ENCODE results near the gene DDX20.
"Not testable (repeated sequence)": the region's sequence is repeated elsewhere in the genome, so short reads cannot be mapped to it uniquely, and the experiment has no call there.

DDX20 gene

DNA sequence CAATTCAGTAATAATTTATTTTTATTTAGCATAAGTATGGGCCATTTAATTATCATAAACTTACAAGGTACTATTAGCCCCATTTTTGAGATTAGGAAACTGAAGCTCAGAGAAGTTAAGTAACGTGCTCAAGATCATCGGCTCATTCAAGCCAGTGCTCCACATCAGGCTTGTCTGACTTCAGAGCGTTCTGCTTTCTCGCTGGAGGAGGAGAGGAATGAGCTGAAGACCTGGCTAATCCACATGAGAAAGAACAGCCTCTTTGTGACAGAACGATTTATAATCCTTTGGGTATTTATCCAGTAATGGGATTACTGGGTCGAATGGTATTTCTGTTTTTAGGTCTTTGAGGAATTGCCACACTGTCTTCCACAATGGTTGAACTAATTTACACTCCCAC lies 39.7 kb downstream of the DDX20 start:
- no peak for DNase-seq

DNA sequence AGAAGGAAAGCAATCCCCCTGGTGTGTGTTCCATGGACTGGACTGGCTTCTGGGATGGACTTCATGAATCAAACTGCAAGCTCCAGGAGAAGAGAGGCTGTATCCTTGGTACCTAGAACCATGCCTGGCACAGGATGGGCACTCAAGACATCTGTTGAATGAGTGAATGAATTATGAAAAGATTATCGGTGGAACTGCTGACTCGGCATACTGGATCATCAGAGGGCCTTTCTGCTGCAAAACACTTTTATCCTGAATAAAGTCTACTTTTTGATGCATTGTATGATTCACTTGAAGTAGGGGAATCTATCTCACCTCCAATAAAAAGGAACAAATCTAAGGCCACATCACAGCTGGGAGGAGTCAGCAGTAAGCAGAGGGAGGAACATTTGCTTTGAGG lies 42.9 kb downstream of the DDX20 start:
- DNase-seq, result no peak

DNA sequence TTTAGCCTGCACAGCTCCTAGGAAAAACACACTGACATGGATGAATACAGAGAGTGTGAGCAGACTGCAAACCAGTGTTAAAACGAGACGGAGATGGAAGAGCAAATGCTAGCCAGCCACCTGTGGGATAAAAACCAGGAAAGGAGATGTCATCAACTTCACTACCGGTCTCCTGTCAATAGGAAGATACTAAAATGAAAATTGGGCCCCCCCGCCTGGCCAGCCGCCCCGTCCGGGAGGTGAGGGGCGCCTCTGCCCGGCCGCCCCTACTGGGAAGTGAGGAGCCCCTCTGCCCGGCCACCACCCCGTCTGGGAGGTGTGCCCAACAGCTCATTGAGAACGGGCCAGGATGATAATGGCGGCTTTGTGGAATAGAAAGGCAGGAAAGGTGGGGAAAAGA lies 44.0 kb downstream of the DDX20 start:
- not testable (repeated sequence) for DNase-seq

DNA sequence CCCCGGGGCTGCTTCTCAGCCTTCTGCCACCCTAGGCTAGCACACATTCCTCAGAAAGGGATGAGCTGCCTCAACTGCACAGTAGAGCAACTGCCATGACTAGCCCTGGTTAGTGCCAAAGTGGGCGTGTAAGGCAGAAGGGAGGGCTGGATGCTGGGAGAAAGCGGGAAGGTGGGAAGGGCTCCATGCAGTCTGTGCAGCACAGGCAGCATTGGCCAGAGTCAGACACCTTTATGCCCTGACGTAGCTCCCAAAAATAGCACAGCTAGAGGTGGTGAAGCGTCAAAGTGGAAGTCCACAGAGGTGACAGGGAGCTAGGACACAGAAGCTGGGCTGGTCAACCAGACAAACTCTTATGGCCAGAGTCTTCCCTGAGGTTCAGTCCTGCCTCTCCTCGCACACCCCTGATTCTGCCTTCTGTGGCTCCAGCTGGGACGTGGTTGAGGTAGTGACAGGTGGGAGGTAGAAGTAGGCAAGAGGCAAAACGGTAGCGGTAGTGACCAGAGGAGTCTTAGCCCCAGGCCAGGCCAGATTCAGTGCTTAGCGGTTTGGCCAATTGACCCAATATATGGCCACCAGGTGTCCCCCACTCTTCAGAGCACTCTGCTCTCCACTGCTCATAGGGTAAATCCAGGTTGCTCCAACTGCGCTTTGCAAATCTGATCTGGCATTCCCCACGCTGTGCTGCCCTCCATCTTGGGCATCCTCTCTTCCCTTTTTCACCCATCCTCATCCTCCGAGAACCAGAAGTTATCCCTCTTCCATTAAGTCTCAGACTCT lies 45.6 kb downstream of the DDX20 start:
- DNase-seq, result no peak

DNA sequence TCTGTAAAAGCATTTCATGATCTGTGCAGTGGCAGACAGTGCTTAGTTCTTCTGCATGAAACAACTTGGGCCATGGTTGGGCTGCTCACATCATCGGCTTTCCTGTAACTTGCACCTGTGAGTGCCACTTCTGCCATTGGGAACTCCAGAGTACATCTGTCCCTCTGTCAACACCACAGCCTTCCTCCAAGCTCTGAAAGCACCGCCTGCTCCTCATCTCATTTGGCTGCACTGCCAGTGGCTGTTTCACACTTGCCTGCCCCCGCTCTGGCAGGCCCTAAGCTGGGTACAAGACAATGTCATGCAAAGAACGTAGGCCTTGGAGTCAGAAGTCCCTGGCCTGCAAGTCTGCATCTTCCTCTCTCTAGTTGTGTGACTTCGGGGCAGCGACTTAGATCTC lies 46.4 kb downstream of the DDX20 start:
- DNase-seq, result no peak

DNA sequence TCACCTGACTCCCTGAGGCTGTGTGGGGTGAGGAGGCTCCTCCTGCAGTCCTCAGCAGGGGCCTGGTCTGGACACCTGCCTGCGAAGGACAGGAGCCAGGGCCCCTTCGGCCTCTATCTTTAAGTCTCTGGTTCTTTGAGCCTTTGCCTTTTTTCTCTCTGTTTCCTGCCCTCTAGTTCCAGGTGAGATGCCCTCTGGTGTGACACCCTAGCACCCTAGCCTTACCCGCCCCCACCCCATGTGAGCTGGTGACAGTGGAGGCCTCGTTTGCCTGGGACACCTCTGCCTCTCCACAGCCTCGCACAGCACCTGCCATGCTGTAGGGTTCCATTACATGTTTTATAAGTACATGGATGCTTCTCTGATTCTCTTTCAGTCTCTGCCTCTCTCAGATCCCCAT lies 47.3 kb downstream of the DDX20 start:
- DNase-seq, result no peak

DNA sequence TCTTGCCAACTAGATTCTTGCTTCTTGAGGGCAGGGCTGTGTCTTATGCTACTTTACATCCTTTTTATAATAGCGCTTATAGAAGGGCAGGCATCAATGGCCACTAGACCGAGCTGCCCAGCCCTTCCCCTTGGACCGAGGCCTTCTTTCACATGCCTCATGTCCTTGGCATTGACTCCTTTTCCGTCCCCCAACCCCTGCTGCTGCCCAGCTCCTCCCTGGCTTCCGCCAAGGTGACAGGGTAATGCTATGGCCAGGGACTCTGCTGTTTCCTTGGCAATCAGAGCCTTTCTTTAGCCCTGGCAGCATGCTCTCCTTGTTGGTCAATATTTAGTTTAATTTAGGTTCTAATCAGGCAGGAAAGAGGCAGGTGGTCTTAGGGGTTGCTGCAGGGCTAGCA lies 48.2 kb downstream of the DDX20 start:
- no peak for DNase-seq

DNA sequence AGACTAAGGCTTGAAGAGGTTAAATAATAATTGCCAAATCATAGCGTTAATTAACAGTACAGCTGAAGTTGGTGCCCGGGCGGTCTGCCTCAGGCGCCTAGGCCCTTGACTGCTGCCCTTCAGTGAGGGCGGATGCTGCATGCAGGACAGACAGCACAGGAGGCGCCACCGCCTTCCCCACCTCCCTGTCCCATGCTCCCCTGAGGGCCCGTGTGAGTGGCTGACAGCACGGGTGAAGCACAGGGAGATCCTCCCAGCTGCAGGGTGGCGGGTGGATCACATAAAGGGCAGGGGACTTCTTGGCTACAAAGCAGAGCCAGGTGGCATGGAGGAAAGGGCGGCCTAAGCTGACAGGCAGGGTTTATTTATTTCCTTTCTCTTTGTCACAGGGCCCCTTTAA lies 49.1 kb downstream of the DDX20 start:
- DNase-seq, result no peak

DNA sequence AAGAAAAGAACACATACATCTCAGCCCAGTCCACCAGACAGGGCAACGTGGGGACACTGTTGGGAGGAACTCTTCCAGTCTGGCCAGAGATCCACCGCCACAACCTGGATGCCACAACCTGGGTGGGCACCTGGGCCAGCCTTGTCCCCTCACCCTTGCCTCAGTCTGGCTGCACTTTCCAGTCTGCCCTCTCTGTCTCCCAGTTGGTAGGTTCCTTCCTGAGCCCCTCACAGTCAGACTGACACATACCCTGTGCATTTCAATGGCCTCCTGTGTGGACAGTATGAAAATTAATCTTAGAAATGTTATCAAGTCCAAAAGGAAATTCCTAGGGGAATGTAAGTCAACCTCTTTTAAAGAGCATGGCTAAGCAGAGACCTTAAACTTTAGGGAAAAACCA lies 49.5 kb downstream of the DDX20 start:
- DNase-seq, result no peak

DNA sequence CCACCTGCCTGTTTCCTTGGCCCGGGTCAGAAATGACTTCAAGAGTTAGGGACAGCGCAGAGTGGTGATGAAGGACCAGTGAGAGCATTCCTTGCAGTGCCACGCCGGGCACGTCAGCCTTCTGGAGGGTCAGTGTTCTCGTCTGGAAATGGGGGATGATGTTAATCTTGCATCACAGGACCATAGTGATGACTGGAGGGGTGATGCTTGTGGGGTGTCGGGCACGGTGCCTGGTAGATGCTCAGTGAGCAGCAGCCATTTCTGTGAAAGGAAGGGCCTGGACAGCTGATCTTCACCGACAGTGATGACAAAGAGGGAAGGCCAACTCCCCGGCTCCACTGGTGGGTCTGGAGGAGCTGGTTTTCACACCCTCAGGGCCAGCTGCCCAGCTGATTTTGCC lies 56.2 kb downstream of the DDX20 start:
- DNase-seq, result no peak

DNA sequence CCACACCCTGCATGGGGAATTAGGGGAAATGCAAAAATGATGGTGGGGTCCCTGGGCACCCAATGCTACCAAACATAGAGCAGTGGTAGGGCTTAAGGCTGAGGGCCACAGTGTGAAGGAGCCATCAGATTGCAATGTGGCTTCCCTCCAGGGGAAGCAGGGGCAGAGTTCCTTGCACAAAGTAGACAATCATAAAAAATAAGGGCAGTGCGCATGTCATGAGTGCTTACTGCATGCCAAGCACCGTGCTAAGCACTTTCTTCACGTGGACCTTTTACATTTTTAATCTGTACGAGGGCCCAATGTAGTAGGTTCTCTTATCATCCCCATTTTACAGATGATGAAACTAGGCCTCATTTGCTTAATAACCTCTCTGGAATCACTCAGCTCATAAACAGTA lies 56.6 kb downstream of the DDX20 start:
- no peak for DNase-seq

DNA sequence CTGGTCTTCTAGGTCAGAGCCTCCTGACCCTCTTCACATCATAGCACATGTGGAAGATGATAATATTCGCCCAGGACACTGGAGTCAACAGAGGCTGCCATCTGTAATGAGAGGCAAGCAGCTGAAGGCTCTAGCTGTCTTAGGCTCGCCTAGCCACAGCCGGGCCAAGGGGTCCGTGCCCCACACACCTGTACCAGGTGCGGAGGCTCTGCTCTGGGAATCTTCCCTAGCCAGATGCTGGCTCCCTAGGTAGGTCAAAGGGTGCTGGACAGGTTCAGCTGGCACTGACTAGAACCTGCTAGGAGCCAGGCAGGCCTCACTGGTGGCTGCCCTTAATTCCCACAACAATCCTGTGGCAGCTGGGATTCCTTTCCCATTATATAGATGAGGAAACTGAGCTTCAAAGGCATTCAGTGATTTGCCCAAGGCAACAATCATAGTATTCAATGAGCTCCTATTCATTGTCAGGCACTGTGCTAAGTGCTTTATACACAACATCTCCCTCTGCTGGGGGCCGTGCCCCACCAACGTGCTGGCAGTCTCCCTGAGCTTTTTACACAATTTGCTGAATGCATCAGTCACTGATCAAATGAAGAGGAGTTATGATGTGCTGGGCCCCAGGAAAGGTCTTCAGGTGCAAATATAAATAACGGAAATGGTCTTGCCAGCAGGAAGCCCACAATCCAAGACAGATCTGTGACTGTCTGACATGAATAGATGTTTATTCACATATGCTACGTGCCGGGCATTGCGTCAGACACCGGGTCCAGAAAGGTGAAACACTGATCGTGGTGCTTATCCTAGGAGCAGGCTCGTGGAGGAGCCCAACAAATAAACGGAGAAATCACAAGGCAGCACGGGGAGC lies 58.0 kb downstream of the DDX20 start:
- DNase-seq, result no peak

DNA sequence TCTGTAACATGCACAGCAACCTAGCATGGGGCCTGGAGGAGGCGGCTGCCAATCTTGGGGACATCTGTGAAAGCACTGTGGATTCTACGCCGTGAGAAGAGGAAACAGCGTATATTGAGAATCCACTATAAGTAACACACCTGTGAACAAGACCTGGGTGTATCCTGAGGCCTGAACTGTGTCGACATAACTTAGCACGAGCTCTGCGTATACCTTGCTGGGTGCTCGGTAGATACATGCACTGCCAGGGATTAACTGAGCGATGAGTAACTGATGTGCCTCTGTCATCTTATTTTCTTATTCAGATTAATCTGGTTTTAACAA lies 58.6 kb downstream of the DDX20 start:
- no peak for DNase-seq

DNA sequence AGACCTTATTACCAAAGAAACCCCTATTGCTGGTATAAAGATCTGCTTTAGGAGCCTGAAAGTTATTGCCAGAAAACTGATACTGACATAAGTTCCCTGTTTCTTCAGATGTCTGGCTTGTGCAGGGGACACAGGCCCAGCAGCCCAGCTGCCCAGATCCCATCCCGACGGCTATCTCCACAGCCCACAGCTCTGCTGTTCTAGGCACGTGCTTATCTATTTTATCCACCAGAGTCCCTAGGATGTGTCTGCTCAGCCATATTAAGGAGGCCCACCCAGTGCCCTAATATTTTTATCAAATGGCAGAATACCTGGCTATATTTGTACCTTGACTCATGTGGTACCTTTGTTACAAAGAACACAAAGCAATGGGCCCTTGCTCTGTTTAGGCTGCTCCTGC lies 58.9 kb downstream of the DDX20 start:
- no peak for DNase-seq
